Stomach (tissue), 4 donors: ENCODE measurements around the gene BRMS1.

Source experiments
- CTCF ChIP-seq, 7 experiments: fragments of 450-650 bp in 4 of 7; fragments of 200-600 bp in 3 of 7; sonication (generic) in 3 of 7; IDR thresholded peaks; one replicate each; pipeline ENCODE4 v1.5.1; 2016 to 2019; ENCODE audit warnings: antibody characterized with exemption in 7 of 7, control low read depth in 2 of 7, mild to moderate bottlenecking in 1 of 7
- EP300 ChIP-seq: sonication (generic); formaldehyde crosslinking; IDR thresholded peaks from one replicate; pipeline ENCODE4 v1.6.1; 2017; ENCODE audit warnings: antibody characterized with exemption
- POLR2A ChIP-seq, 4 donors: fragments of 450-650 bp; IDR thresholded peaks; one replicate each; pipeline ENCODE4 v1.6.1; 2016; ENCODE audit warnings: antibody characterized with exemption in 4 of 4, control low read depth in 2 of 4, mild to moderate bottlenecking in 1 of 4, moderate library complexity in 1 of 4
- POLR2AphosphoS5 ChIP-seq, 3 donors: sonication (generic); formaldehyde crosslinking; IDR thresholded peaks; one replicate each; pipeline ENCODE4 v1.6.1; 2016; ENCODE audit warnings: antibody characterized with exemption in 3 of 3

- TF ChIP-seq POLR2A (IDR thresholded peaks at IDR 0.05), result no peak
- TF ChIP-seq POLR2AphosphoS5 (IDR thresholded peaks at IDR 0.05), result no peak
- TF ChIP-seq CTCF (IDR thresholded peaks at IDR 0.05), result no peak
- no peak for TF ChIP-seq EP300
Observed at GRCh38 chr11:66365166-66365565, 20.3 kb upstream of the BRMS1 start.
